Activated naive CD4-positive, alpha-beta T cell (primary cell): ENCODE measurements around the gene POLDIP3.
"Not testable (repeated sequence)": the region's sequence is repeated elsewhere in the genome, so short reads cannot be mapped to it uniquely, and the experiment has no call there.

Source experiments
- DNase-seq, 4 experiments: peaks; one replicate each; lab custom pipeline; 2025; lab: John Stamatoyannopoulos, UW

Gene POLDIP3

DNA sequence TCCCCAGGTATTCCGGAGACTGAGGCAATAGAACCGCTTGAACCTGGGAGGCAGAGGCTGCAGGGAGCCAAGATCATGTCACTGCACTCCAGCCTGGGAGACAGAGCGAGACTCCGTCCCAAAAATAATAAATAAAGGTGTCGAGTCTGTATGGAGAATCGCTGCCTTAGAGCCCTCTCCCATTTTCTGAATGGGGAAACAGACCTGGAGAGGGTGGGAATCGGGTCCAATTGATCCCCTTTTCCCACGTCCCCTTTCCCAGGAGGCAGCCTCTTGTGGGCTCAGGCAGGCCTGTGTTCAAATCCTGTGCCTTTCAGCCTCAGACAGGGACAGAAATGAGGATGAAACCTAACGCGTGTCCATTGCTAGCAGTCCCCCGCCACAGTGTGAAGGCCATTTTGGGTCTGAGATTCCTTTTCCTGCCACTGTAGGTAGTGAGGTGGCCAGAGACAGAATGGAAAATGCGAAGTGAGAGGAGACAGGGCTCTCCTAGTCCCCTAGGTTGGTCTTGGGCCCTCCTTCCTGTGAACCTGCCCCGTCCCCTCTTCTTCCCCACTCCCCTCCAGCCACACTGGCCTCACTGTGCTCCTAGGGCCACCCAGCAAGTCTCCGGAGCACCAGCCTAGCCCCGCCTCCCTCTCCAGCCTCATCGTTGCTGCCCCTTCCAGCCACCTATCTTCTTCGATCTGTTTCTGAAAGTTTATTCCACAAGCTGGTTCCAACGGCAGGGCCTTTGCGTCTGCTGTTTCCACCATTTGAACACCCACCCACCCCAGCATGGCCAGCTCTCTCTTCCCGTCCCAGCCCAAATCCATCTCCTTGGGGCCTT lies 2.7 kb upstream of the POLDIP3 start:
- DNase-seq: no peak

DNA sequence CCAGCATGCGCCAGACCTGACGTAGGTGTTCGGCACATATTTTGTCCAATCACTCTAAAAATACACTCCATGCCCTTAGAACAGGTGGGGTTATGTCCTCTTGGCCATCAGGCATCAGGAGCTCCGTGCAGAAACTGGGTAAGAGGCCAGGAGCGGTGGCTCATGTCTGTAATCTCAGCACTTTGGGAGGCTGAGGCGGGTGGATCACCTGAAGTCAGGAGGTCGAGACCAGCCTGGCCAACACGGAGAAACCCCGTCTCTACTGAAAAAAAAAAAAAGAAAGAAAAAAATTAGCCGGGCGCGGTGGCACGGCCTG lies 1.1 kb upstream of the POLDIP3 start:
- not testable (repeated sequence) for DNase-seq

DNA sequence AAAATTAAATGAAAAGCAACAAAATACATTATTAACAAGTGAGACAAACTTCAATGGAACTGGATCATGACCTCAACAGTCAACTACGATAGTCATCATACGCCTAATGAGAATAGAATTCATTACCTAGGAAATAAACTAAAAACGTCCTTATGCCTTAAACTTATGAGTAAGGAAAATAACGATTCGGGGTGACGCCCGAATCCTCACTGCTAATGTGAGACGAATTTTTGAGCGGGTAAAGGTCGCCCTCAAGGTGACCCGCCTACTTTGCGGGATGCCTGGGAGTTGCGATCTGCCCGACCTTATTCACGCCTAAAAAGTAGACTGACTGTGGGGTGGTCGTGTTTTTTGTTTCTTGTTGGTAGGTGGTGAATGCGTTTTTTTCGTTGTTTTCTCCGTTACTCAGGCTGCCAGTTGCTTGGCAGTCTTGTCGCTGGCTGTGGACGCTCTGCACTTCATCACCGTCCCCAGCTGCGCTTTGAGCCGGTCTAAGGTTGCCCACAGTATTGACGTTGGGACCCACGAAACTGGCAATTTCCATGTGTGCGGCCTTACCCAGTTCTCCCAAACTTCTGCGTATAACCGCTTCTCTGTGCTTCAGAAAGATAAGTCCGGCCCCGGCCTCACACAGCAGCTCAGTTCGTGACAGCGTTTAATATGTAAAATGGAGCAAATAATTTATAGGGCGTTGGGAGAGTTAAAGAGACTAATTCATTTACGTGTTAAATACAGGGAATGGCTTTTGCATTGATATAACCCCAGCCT lies 593 bp upstream of the POLDIP3 start:
- peak; percentile 62 to 96 (median 79) for DNase-seq

DNA sequence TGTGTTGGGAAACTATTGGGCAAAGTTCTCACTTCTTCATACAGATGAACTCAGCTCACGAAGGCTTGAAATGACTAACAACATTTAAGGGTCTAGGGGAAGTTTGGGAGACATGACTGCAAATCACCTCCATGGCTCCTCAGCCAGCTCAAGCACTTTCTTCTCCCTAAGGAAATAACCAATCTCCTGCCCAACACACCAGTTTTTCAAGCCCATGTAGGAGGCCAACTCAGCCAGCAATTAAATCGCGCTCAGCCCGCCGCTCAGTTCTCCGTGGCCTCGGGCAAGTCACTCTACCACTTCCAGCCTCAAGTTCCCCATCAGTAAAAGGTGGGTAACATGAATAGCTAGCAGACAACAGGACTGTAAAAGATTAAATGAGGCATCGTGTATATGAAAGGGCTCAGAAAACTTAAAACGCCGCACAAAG lies 796 bp downstream of the POLDIP3 start:
- no peak for DNase-seq

DNA sequence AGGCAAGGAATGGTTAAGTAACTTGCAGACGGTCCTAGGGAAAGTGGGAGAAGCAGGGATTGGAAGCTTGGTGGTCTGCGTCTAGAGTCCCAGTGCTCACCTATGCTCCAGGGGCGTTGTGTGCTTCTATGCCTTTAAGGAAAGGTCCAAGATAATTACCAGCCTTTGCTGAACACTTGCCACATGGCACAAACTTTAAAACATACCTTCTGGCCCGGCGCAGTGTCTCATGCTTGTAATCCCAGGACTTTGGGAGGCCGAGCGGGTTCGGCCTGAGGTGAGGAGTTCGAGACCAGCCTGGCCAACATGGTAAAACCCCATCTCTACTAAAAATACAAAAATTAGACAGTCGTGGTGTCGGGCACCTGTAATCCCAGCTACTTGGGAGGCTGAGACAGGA lies 2.3 kb downstream of the POLDIP3 start:
- DNase-seq: no peak

DNA sequence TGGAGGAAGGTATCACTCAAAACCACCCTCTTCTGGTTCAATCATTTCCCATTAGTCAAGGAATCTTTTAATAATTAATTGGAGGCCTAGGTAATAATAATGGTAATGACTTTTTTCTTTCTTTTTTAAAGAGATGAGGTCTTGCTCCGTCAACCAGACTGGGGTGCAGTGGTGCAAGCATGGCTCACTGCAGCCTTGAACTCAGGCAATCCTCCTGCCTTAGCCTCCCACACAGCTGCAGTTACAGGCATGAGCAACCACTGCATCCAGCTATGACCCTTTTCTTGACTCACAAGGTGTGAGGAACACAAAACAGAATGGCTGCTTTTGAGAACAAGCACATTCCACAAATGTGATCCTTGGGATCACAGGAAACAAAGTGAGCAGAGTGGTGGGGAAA lies 3.6 kb downstream of the POLDIP3 start:
- DNase-seq: no peak

DNA sequence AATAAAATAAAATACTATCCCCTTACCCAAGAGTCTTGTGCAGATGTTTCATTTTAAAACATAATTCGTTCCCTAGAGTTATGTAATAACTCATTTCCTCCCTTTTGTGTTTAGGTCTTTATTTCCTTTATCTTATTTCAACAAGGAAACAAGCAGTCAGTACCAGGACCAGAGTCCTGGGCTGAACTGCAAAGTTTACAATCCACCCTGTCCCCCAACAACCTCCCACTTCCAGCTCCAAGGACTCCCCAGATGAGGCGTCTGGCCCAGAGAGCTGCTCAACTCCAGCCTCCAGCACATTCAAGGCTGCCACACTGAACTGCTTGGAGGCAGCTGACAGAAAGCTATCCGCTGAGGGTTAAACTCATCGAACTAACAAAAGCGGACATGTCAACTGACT lies 4.5 kb downstream of the POLDIP3 start:
- no peak for DNase-seq

DNA sequence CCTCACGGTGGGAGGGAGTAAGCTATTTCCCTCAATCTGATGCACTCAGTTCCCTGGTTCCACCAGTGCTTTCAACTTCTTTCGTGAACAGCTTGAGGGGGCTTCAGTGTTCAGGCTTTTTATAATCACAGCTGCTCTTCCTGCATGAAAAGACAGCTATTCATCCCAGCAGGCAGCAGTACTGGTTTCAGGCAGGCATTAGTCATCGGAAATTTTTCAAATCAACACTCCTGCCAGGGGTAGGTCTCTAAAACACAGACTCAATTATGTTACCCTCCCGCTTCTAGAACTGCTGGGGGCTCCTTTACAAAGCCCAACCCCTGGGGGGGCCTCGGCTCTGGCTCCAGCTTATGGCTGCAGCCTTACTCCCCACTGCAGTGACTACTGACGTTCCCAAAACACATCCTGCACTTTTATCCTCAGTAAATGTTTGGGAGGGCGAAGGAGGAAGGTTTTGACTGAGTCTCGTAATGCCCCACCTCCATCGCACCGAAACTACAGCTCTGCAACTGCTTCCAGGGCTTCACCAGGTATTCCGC lies 5.8 kb downstream of the POLDIP3 start:
- DNase-seq: no peak

DNA sequence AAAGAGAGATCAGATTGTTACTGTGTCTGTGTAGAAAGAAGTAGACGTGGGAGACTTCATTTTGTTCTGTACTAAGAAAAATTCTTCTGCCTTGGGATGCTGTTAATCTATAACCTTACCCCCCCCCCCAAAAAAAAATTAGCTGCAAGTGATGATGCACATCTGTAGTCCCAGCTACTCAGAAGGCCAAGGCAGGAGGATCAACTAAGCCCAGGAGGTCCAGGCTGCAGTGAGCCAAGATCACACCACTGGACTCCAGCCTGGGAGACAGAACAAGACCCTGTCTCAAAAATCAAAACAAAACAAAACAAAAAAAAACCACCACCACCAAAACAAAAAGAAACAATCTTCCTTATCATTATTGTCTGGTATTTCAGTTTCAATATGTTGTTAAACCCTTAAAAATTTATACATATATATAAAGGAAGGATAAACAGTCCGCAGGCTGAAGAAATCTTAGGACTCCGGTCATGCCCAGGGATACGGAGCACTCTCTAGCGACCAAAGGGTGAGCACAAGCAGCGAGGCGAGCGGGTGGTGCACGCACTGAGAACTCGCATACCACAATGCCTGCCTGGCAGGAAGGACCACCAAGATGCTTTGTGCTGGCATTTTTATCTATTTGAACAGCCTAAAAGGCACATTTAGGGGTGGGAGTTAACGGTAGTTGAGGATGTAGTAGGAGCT lies 6.4 kb downstream of the POLDIP3 start:
- DNase-seq: no peak

DNA sequence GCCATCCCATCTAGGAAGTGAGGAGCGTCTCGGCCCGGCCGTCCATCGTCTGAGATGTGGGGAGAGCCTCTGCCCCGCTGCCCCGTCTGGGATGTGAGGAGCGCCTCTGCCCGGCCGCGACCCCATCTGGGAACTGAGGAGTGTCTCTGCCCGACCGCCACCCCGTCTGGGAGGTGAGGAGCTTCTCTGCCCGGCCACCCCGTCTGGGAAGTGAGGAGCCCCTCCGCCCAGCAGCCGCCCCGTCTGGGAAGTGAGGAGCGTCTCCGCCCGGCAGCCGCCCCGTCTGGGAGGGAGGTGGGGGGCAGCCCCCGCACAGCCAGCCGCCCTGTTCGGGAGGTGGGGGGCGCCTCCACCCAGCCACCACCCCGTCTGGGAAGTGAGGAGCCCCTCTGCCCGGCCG lies 7.0 kb downstream of the POLDIP3 start:
- DNase-seq: not testable (repeated sequence)

DNA sequence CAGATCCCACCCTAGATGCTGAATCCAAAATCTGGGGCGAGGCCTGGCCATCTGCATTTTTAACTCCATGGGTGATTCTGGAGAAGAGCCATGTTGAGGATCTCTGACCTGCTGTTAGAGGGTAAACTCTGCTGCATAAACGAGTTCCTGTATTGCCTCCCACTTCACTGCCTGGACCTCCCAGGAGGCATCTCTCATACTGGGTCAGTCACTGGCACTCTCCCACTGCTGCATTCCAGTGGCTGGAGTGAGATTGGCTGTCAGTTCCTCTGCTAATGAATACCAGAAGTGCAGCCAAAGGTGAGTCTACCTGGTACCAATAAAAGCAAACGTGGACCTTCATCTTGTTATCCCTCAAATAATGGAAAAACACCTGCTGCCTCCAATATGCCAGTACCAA lies 10.3 kb downstream of the POLDIP3 start:
- no peak for DNase-seq

DNA sequence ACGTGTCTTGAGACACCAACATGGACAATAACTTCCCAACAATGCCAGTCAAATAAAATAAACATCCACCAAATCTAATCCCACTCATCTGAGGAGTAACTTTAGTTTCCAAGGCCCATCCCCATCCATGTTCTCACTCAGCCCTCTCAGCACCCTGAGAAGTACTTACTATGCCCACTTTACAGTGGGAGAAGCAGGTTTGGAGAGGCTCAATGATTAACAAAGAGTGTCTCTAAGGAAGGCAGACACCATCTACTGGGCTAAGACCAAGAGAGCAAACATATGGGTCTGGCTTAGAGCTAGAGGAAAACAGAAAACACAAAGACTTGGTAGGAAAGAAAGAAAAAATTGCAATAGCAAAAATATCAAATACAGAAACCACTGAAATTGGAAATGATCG lies 11.3 kb downstream of the POLDIP3 start:
- no peak for DNase-seq

DNA sequence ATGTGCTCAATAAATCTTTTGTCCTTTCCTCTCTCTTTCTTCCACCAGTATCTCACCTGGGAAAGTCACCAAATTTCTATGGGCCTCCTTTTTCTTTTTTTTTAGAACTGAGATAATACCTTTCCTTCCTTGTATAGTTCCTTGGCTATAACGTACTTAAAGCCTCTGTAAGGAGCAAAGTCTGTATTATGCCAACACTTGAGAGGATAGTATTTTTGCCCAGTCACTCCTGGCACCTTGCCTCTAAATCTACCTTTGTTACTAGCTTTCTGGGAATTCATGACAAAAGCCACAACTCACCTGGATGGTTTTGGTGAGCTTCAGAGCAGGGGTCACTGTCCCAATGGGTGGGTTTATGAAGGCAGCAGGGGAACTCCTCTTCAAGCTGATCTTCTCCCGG lies 12.2 kb downstream of the POLDIP3 start:
- DNase-seq: no peak

DNA sequence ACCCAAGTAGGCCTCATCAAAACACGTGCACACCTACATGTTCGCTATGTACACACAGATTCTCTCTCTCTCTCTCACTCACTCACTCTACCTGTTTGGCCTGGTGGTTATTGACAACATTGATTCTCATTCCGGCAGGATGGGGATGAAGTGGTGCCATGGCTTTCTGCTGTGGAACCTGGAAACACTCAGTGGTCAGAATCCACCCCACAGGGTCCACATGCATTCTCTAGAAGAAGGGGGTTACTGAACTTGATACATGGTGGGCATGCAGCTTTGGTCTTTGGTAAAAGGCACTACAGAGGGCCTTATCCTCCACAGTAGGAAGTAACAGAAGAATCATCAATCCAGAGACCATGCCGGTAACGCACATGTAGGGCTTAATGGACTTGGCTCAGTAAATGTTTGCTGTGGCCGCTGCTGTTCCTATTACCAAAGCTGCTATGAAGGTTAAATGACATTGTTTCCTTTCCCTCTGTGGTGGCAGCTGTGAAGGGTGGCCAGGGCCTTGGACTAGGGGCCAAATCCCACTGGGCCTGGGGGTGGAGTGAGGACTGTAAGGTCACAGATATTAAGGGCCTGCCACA lies 12.7 kb downstream of the POLDIP3 start:
- no peak for DNase-seq

DNA sequence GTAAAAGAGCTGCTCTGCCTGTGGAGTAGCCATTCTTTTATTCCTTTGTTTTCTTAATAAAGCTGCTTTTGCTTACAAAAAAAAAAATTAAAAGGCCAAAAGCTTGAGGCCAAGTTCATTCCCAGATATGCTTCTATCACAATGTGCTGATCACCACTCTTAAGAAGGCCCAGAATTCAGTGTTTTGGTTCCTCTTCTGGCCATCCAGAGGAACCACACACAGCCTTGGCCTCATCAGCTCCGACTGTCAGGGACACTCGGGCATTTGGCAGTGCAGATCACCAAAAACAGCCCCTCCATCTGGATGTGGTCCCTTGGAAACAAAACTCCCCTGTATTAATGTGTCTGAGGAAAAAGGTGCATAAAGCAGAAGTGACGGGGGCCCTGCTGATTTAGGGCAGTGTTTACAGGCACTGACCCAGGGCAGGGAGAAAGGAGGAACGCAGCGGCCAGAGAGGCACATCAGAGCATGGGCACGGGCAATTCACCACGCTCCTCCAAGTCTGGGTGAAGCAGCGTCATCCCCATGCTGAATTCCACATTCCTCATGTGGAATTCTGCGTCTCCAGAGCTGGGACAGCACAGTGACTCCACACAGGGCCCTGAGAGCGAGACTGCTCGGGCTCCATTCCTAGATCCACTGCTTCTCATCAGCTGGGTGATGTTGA lies 17.7 kb downstream of the POLDIP3 start:
- DNase-seq: no peak

DNA sequence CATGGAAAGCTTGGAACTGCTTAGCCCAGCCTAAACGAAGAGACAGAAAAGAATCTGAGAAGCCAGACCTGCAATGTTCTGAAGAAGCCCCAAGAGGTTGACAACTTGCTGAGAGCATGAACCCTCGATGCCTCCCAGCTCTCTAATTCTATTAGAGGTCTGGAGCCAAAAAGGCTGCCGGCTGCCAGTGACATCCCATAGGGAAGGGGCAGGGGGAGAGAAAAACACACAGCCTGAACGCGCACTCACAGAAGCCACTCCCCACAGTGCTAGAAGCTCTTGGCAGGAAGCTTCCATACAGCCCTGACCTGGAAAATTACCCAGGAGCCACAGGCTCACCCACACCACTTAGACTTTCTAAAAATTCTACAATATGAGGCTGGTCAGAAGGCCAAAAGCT lies 18.3 kb downstream of the POLDIP3 start:
- no peak for DNase-seq

DNA sequence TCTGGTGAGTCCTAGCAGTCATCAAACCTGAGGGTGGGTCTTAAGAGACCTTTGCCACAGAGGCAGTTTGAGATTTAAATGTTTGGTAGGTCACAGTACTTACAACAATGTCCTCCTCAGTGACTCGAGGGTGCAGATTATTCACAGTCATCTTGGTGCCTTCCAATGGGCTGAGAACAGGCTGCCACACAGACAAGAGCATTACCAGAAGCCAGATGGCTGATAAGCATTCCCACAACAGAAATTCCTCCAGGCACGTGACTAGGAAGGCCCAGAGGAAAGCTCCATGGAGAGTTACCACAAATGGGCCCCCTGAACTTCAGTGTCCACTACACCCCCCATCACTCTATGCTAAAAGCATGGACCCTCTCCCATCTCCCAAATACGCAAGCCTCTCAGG lies 19.2 kb downstream of the POLDIP3 start:
- no peak for DNase-seq

DNA sequence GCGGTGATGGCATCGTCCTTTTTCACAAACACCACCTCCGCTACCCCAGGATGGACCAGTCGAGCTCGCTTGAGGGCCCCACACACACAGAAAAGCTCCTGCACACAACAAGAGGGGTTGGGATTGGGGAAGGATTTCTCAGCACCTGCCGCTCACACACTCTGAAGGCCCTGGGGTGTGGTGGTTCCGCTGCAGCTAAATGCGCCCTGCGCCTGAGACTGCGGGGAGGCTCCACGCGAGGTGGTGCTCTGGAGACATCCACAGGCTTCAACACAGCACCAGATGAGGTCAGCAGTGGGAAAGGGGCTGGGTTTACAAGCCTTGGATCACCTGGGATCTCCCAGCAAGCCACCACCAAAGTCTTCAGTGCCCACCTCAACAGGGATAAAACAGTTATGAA lies 22.7 kb downstream of the POLDIP3 start:
- no peak for DNase-seq

DNA sequence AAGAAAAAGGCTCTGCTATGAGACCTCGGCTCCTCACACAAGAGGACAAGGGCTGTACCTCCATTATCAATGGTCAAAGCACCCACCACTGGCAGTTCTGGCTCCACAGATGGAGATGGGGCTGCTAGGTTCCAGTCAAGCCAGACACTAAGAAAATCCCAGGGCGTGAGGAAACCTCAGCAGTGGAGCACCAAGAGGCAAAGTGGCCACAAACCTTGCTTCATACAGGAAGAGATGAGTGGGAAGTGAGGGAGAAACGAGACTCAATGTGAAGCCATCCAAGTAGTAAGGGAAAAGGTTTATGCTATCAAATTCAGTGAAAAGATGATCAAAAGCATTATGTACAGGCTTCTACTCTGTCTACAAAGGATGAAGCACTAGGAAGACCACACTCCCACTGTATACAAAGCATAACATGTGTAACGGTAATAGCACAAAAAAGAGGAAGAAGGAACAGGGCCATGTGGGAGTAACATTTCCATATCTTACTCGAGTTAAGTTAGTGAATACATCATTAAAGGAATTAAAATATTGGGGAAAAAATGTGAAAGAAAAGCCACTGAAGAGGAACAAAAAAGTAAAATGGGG lies 27.0 kb downstream of the POLDIP3 start:
- DNase-seq: no peak

DNA sequence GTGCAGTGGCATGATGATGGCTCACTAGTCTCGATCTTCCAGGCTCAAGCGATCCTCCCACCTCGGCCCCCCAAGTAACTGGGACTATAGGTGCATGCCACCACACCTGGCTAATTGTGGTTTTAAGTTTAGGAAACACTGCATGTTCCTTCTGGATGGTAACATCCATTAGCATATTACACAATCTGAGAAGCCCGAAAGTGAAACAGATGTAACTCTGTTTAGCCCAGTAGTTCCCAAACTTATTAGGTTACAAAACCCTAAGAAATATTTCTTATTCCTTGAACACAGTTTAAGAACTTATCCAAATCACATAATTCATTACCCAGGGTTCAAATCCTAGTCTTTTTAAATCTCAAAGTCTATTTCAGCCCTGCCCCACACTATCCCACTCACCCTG lies 28.3 kb downstream of the POLDIP3 start:
- no peak for DNase-seq

DNA sequence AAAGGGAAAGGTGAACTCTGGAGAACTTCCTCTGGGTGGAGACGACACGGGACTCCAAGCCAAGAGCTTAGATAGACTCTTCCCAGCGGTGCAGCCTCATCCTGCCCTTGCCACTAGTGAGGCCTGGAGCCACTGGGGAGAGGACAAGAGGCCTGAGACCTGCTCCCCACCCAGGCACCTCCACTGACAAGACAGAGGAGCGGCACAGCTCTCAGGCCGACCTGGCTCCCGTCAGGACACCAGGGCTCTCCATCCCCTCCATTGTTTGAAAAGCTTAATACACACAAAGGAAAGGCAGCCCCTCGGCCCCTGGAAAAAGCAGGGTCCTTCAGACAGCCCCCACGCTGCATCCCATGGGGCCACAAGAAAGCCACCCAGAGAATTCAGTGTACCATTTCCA lies 29.6 kb downstream of the POLDIP3 start:
- DNase-seq: no peak
